DOHH2 (cell line): Measurements from ENCODE around the gene TSC22D3.

Experiments used
- H3F3A ChIP-seq: fragments of 200-600 bp; sonication (generic), shearing (Covaris generic); 2 replicates; pipeline ENCODE4 v1.6.0; 2016; ENCODE audit warnings: antibody characterized with exemption, mild to moderate bottlenecking; ENCODE audit not compliant: control insufficient read depth, insufficient read depth
- H3K27ac ChIP-seq: fragments of 200-600 bp; sonication (generic); 2 replicates; pipeline ENCODE4 v1.5.1; 2014; ENCODE audit warnings: low read depth, mild to moderate bottlenecking, low read length, moderate library complexity
- H3K27me3 ChIP-seq: fragments of 200-600 bp; sonication (generic); 2 replicates; pipeline ENCODE4 v1.6.1; 2014; ENCODE audit warnings: mild to moderate bottlenecking, low read length, mixed read lengths; ENCODE audit not compliant: control insufficient read depth
- H3K36me3 ChIP-seq: fragments of 200-600 bp; sonication (generic); 2 replicates; pipeline ENCODE4 v1.6.1; 2014; ENCODE audit warnings: mild to moderate bottlenecking, low read length, moderate library complexity, mixed read lengths; ENCODE audit not compliant: control insufficient read depth
- H3K4me1 ChIP-seq: fragments of 200-600 bp; sonication (generic); 2 replicates; pipeline ENCODE4 v1.6.1; 2014; ENCODE audit warnings: mild to moderate bottlenecking, low read length, mixed read lengths; ENCODE audit not compliant: control insufficient read depth
- H3K4me2 ChIP-seq: fragments of 200-600 bp; sonication (generic); 2 replicates; pipeline ENCODE4 v1.6.0; 2014; ENCODE audit warnings: mild to moderate bottlenecking, low read length, moderate library complexity
- H3K4me3 ChIP-seq: fragments of 200-600 bp; sonication (generic); 2 replicates; pipeline ENCODE4 v1.5.1; 2014; ENCODE audit warnings: mild to moderate bottlenecking, low read length, mixed read lengths
- H3K79me2 ChIP-seq: fragments of 200-600 bp; sonication (generic); 2 replicates; pipeline ENCODE4 v1.6.1; 2014; ENCODE audit warnings: mild to moderate bottlenecking, low read length, mixed read lengths; ENCODE audit not compliant: control insufficient read depth
- H3K9me2 ChIP-seq: fragments of 200-600 bp; sonication (generic); replicated peaks from 2 replicates; pipeline ENCODE4 v1.6.1; 2014; ENCODE audit warnings: mild to moderate bottlenecking, low read length, mixed read lengths; ENCODE audit not compliant: control insufficient read depth
- H3K9me3 ChIP-seq: fragments of 200-600 bp; sonication (generic); 2 replicates; pipeline ENCODE4 v1.6.1; 2014; ENCODE audit warnings: antibody characterized with exemption, low read length, mixed read lengths; ENCODE audit not compliant: control insufficient read depth, insufficient read depth
- H4K20me1 ChIP-seq: fragments of 200-600 bp; sonication (generic); 2 replicates; pipeline ENCODE4 v1.6.0; 2014; ENCODE audit warnings: low read depth, mild to moderate bottlenecking, antibody characterized with exemption, low read length, moderate library complexity; ENCODE audit not compliant: control insufficient read depth, insufficient read depth
- CTCF ChIP-seq: fragments of 200-600 bp; sonication (generic); IDR thresholded peaks from one replicate; pipeline ENCODE4 v1.5.1; 2014; ENCODE audit warnings: antibody characterized with exemption, mild to moderate bottlenecking, low read depth, low read length; ENCODE audit not compliant: poor library complexity, severe bottlenecking
- EZH2phosphoT487 ChIP-seq: fragments of 200-600 bp; sonication (generic); IDR thresholded peaks from 2 replicates; pipeline ENCODE4 v1.6.1; 2017; ENCODE audit warnings: borderline replicate concordance, mild to moderate bottlenecking, antibody characterized with exemption, low read length, moderate library complexity, mixed read lengths

Gene TSC22D3

GRCh38 chrX:107714206-107714891, 61.2 kb downstream of the TSC22D3 start:
- Histone ChIP-seq H3K4me1 (peaks cover 63% of the 10 kb centered on the region), H3K36me3 (peaks cover 34% of the 10 kb centered on the region), H3K27me3 (no peaks in the 10 kb centered on the region), H3K4me2 (peak overlapping the region; percentile 87; the same call in 1 of the 2 replicates), H3K9me2 (no peaks in the 10 kb centered on the region), H3K4me3 (no peak overlapping the region), H3K27ac (no peak overlapping the region), H3K9me3 (no peaks in the 10 kb centered on the region), H4K20me1 (no peaks in the 10 kb centered on the region), H3F3A (peaks cover 7% of the 10 kb centered on the region; the same call in 1 of the 2 replicates), H3K79me2 (peaks cover 13% of the 10 kb centered on the region)
- TF ChIP-seq EZH2phosphoT487 (no peak), CTCF (no peak)

GRCh38 chrX:107713543-107714205, 61.9 kb downstream of the TSC22D3 start:
- H3K27ac ChIP-seq = no peak overlapping the region
- H3K4me2 ChIP-seq = no peak overlapping the region
- H4K20me1 ChIP-seq = no peaks in the 10 kb centered on the region
- peaks cover 13% of the 10 kb centered on the region for H3K79me2 ChIP-seq
- no peaks in the 10 kb centered on the region for H3K9me3 ChIP-seq
- H3F3A ChIP-seq = peaks cover 7% of the 10 kb centered on the region; the same call in 1 of the 2 replicates
- H3K4me3 ChIP-seq = no peak overlapping the region
- no peaks in the 10 kb centered on the region for H3K9me2 ChIP-seq
- peaks cover 57% of the 10 kb centered on the region for H3K4me1 ChIP-seq
- TF ChIP-seq EZH2phosphoT487 = no peak
- TF ChIP-seq CTCF = no peak
- peaks cover 34% of the 10 kb centered on the region for H3K36me3 ChIP-seq
- no peaks in the 10 kb centered on the region for H3K27me3 ChIP-seq

GRCh38 chrX:107713203-107713542, 62.4 kb downstream of the TSC22D3 start:
- peaks cover 52% of the 10 kb centered on the region for H3K4me1 ChIP-seq
- no peaks in the 10 kb centered on the region for H3K27me3 ChIP-seq
- H4K20me1 ChIP-seq = no peaks in the 10 kb centered on the region
- H3F3A ChIP-seq = peaks cover 7% of the 10 kb centered on the region; the same call in 1 of the 2 replicates
- no peaks in the 10 kb centered on the region for H3K9me3 ChIP-seq
- no peak overlapping the region for H3K27ac ChIP-seq
- H3K9me2 ChIP-seq = no peaks in the 10 kb centered on the region
- no peak overlapping the region for H3K4me3 ChIP-seq
- H3K79me2 ChIP-seq = peaks cover 13% of the 10 kb centered on the region
- TF ChIP-seq EZH2phosphoT487 (no peak), CTCF (no peak)
- H3K36me3 ChIP-seq = peaks cover 34% of the 10 kb centered on the region
- H3K4me2 ChIP-seq = no peak overlapping the region
